Fibroblast of mammary gland (primary cell): ENCODE measurements around the gene TP53TG3B.
"Not testable (repeated sequence)": the region's sequence is repeated elsewhere in the genome, so short reads cannot be mapped to it uniquely, and the experiment has no call there.

Source experiments
- DNase-seq: peaks from one replicate; pipeline ENCODE4 v3.0.0-alpha.2; 2010; ENCODE audit warnings: low read depth
- H3K4me3 ChIP-seq: 2 replicates; pipeline ENCODE4 v1.5.1; 2011; ENCODE audit warnings: low read depth, mild to moderate bottlenecking, low read length, moderate library complexity; ENCODE audit not compliant: control insufficient read depth

Gene TP53TG3B, protein sequence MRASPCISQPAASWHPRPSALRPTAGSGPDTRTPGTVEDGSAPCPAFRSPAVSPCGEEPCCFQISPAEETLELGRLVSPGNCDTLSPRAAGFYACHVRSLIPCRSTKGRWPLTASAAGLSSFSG

DNA sequence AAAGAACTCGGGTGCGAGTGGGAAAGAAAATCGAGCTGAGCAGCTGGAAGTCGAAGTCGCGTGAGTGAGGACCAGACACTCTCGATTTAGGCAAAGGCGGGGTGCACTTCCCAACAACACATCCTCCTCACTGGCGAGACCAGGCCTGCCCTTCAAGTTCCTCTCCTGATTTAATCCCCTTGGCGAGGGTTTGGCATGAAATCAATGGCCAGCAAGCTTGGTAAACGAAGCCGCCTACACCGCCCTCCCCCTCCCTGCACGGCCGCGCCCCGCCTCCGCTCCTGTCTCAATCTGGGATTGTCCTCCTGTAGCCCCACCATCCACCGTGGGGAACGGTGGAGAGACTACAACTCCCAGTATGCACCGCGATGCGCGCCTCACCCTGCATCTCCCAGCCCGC lies at the start of gene TP53TG3B:
TP53TG3B (plus strand) TSS at position 301 of the 400 bp plus-strand sequence; CDS start at position 369, 68 bp downstream.
- H3K4me3 ChIP-seq = not testable (repeated sequence)

DNA sequence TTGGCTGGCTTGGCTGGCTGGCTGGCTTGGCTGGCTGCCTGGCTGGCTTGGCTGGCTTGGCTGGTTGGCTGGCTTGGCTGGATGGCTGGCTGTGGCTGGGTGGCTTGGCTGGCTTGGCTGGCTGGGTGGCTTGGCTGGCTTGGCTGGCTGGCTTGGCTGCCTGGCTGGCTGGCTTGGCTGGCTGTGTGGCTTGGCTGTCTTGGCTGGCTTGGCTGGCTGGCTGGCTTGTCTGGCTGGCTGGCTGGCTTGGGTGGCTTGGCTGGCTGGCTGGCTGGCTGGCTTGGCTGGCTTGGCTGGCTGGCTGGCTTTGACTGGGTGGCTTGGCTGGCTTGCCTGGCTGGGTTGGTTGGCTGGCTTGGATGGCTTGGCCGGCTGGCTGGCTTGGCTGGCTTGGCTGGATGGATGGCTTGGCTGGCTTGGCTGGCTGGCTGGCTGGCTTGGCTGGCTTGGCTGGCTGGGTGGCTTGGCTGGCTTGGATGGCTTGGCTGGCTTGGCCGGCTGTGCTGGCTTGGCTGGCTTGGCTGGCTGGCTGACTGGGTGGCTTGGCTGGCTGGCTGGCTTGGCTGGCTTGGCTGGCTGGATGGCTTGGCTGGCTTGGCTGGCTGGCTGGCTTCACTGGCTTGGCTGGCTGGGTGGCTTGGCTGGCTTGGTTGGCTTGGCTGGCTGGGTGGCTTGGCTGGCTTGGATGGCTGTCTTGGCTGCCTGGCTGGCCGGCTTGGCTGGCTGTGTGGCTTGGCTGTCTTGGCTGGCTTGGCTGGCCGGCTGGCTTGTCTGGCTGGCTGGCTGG lies 24.2 kb upstream of the TP53TG3B start:
- H3K4me3 ChIP-seq, DNase-seq: not testable (repeated sequence)

More for the DNA sequence above, at the start of gene TP53TG3B:
- not testable (repeated sequence) for DNase-seq

DNA sequence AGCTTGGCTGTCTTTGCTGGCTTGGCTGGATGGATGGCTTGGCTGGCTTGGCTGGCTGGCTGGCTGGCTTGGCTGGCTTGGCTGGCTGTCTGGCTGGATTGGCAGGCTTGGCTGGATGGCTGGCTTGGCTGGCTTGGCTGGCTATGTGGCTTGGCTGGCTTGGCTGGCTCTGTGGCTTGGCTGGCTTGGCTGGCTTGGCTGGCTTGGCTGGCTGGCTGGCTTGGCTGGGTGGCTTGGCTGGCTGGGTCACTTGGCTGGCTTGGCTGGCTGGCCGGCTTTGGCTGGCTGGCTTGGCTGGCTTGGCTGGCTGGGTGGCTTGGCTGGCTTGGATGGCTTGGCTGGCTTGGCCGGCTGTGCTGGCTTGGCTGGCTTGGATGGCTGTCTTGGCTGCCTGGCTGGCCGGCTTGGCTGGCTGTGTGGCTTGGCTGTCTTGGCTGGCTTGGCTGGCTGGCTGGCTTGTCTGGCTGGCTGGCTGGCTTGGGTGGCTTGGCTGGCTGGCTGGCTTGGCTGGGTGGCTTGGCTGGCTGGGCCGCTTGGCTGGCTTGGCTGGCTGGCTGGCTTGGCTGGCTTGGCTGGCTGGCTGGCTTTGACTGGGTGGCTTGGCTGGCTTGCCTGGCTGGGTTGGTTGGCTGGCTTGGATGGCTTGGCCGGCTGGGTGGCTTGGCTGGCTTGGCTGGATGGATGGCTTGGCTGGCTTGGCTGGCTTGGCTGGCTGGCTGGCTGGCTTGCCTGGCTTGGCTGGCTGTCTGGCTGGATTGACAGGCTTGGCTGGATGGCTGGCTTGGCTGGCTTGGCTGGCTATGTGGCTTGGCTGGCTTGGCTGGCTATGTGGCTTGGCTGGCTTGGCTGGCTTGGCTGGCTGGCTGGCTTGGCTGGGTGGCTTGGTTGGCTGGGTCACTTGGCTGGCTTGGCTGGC lies 22.8 kb upstream of the TP53TG3B start:
- not testable (repeated sequence) for H3K4me3 ChIP-seq, DNase-seq

DNA sequence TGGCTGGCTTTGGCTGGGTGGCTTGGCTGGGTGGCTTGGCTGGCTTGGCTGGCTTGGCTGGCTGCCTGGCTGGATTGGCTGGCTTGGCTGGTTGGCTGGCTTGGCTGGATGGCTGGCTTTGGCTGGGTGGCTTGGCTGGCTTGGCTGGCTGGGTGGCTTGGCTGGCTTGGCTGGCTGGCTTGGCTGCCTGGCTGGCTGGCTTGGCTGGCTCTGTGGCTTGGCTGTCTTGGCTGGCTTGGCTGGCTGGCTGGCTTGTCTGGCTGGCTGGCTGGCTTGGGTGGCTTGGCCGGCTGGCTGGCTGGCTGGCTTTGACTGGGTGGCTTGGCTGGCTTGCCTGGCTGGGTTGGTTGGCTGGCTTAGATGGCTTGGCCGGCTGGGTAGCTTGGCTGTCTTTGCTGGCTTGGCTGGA lies 22.1 kb upstream of the TP53TG3B start:
- DNase-seq, H3K4me3 ChIP-seq: not testable (repeated sequence)

DNA sequence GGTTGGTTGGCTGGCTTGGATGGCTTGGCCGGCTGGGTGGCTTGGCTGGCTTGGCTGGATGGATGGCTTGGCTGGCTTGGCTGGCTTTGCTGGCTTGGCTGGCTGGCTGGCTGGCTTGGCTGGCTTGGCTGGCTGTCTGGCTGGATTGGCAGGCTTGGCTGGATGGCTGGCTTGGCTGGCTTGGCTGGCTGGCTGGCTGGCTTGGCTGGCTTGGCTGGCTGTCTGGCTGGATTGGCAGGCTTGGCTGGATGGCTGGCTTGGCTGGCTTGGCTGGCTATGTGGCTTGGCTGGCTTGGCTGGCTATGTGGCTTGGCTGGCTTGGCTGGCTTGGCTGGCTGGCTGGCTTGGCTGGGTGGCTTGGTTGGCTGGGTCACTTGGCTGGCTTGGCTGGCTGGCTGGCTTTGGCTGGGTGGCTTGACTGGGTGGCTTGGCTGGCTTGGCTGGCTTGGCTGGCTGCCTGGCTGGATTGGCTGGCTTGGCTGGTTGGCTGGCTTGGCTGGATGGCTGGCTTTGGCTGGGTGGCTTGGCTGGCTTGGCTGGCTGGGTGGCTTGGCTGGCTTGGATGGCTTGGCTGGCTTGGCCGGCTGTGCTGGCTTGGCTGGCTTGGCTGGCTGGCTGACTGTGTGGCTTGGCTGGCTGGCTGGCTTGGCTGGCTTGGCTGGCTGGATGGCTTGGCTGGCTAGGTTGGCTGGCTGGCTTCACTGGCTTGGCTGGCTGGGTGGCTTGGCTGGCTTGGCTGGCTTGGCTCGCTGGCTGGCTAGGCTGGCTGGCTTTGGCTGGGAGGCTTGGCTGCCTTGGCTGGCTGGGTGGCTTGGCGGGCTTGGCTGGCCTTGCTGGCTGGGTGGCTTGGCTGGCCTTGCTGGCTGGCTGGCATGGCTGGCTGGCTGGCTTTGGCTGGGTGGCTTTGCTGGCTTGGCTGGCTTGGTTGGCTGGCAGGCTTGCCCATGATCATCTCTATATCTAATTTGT lies 21.3 kb upstream of the TP53TG3B start:
- not testable (repeated sequence) for DNase-seq, H3K4me3 ChIP-seq
